ENCODE data around the gene NME3.
A peak's percentile ranks its signal among the peaks of the same experiment; 100 is the strongest.

Gene NME3

GRCh38 chr16:1773703-1774447 lies 2.5 kb upstream of the NME3 start:
- no peak for TF ChIP-seq CTCF (IDR thresholded peaks at IDR 0.05; ENCODE audit: control insufficient read depth, insufficient read depth, low read depth, low read length, missing control alignments)
- DNase-seq (ENCODE audit: low read depth) = no peak
- peak overlapping the region; percentile 50 for H3K4me3 ChIP-seq (ENCODE audit: control insufficient read depth, low read depth, low read length)

- H3K4me3 ChIP-seq (ENCODE audit: control insufficient read depth, low read depth, low read length) = peak within 1 kb of the TSS; percentile 50
- no peak for DNase-seq (ENCODE audit: low read depth)
- TF ChIP-seq CTCF (IDR thresholded peaks at IDR 0.05; ENCODE audit: control insufficient read depth, insufficient read depth, low read depth, low read length, missing control alignments) = peak; percentile 60
Observed at GRCh38 chr16:1772908-1773702, 1.8 kb upstream of the NME3 start, which contains the start of gene MRPS34. Gene MRPS34 (minus strand): TSS chr16:1773134. CDS start chr16:1773119, 15 bp downstream.

GRCh38 chr16:1772362-1772907 lies 1.1 kb upstream of the NME3 start, which contains the start of gene EME2:
Gene EME2 (plus strand): TSS chr16:1772810. CDS start chr16:1773228, 418 bp downstream.
- H3K4me3 ChIP-seq (ENCODE audit: control insufficient read depth, low read depth, low read length) = peak within 1 kb of the TSS; percentile 50
- no peak for DNase-seq (ENCODE audit: low read depth)
- no peak for TF ChIP-seq CTCF (IDR thresholded peaks at IDR 0.05; ENCODE audit: control insufficient read depth, insufficient read depth, low read depth, low read length, missing control alignments)

GRCh38 chr16:1771864-1772361 lies 570 bp upstream of the NME3 start:
- no peak for DNase-seq (ENCODE audit: low read depth)
- peak overlapping the region; percentile 50 for H3K4me3 ChIP-seq (ENCODE audit: control insufficient read depth, low read depth, low read length)
- no peak for TF ChIP-seq CTCF (IDR thresholded peaks at IDR 0.05; ENCODE audit: control insufficient read depth, insufficient read depth, low read depth, low read length, missing control alignments)

GRCh38 chr16:1770328-1771187 lies 785 bp downstream of the NME3 start:
- no peak for DNase-seq (ENCODE audit: low read depth)
- H3K4me3 ChIP-seq (ENCODE audit: control insufficient read depth, low read depth, low read length) = peak overlapping the region; percentile 50
- TF ChIP-seq CTCF (IDR thresholded peaks at IDR 0.05; ENCODE audit: control insufficient read depth, insufficient read depth, low read depth, low read length, missing control alignments) = no peak
